NCI-H446 treated with DMSO at 0.1 percent for 48 hours (cell line): ENCODE data around the gene MIB1.

Experiments used
- DNase-seq: peaks from one replicate; lab custom pipeline; 2025; lab: John Stamatoyannopoulos, UW

The MIB1 gene

GRCh38 chr18:21815101-21815500 lies 74.5 kb downstream of the MIB1 start:
- DNase-seq, result no peak

DNA sequence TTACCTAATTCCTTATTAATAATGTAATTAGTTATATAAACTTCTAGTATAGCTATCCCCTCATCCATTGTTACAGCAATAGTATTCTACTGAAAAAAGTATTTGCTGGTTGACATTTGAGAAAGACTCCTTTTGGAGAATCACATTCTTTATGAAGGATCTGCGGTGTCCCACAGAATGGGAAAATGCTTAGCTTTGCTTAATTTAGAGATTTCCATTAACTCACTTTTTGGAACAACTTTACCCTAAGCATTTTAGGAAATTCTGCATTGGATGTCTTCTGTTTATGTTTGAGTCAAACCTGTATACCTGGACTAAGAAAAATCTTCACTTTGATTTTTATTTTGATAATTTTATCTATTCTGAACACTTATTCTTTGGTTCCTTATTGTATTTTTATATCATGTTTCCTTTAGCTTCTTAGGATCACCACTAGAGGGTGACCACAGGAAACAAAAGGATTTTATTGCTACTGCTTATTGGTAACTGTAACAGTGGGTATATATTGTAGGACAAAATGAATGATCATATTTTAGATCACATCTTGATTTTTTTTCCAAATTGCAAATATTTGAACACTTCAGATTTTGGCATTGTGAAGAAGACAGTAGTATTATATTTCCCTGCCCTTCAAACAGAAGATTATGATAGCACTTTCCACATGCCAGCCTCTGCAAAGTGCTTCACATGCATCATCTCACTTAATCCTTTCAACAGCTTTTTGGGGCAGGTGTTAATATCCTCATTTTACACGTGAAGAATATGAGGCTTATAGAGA lies 79.6 kb downstream of the MIB1 start:
- no peak for DNase-seq

DNA sequence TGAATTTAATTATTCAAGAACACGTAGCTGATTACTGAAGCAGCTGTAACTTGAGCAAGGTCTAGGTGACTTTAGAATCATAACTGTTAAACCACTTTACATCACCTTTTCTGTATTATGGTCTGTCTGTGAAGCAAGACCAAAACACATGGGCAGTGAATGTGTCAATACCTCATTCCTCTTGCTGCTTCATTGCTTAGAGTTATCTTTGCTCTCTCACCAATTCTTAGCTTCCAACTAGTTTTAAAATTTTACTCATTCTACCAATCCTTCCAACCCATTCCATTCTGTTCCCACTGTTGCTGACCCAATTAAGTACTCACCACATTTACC lies 80.2 kb downstream of the MIB1 start:
- DNase-seq, result no peak

GRCh38 chr18:21823848-21824247 lies 83.3 kb downstream of the MIB1 start:
- DNase-seq, result no peak

GRCh38 chr18:21826196-21826595 lies 85.6 kb downstream of the MIB1 start:
- DNase-seq, result no peak

DNA sequence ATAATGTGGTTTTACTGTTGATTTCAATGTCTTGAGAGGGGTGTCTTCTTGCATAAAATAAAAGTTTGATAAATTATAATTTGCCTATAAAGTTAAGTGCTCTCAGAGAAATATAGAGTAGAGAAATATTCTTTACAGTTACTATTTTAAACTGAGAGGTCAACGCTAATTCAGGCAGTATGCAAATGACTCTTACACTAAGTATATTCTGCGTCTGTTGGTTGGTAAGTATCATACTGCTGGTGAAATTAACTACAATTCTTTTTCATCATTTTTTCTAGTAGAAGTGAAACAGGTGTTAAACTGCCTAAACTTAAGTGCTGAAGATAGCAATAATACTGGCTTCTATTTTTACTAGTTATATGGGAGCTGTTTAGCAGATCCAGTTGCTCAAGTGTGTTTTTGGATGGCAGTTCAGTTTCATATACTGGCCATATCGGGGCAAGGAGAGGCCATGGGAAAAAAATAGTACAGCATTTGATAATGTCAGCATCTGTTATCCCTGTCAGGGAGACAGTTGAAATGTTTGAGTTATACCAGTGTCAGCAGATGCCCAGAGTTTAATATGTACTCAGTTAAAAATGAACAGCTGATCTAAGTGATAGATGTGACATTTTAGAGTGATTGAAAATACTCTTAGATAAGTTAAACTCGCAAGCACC lies 86.2 kb downstream of the MIB1 start:
- DNase-seq, result no peak

DNA sequence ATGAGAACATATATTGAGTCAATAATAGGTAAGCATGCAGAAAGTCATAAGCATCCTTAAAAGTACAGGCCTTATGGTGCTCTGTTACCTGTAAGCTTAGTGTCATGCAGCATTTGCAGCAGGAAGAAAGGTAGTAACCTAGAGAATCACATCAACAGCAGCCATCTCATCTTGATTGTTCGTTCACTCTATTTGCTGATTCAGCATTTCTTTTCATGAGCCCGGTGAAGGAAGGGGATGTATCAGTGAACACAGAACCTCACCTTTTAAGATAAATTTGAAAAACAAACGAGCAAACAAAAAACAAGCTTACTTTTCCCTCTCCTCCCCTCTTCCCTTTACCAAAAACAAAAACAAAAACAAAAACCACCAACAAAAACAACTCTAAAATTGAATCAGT lies 89.9 kb downstream of the MIB1 start:
- DNase-seq, result no peak

DNA sequence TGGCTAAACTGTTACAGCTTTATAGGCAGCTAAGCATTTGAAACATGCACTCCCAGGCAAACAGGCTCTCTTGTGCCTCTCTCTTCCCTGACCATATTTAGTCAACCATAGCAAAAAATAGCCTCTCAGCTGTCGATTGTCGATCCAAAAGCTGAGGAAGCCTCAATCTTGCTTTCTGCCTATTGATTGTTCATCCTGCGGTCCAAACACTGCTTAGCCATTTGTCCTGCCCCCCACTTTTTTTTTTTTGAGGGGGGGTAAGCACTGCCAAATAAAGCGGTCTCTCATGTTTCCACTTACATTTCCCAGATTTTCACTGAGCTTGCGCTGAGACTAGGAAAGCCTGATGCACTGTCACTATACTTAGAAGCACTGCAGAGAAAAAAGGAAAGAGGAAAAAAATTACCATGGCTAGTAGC lies 90.8 kb downstream of the MIB1 start:
- DNase-seq, result no peak

DNA sequence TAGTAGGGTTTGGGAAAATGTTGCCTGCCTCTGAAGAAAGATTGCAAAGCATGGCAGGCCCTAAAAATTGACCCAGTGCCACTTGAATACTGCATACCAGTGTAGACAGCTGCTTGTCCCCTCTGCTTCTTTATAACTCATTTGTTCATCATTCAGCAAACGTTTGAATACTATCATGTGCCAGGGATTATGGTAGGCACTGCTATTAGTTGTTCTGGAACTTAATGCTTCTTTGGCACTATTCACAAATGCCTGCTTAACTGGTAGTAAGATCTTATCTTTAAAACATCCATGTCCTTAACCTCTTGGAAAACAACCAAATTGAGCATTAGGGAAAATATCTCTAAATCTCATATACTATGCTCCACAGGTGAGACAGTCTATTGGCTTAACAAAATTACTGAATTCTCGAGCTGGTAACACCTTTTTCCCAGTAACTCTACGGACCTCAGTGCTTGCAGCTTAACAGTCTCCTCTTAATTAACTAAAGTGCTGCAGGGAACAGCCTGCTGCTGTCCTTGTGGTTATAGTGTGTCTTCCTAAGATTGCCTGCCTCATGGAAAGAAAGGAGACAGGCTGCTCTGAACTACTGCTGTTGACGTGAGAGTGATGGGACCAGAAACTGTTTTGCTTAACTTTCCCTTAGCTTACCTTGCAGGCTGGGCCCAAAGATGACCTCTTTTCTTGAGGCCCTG lies 93.2 kb downstream of the MIB1 start:
- no peak for DNase-seq

- no peak for DNase-seq
Measured at GRCh38 chr18:21834299-21834660, 93.7 kb downstream of the MIB1 start.

DNA sequence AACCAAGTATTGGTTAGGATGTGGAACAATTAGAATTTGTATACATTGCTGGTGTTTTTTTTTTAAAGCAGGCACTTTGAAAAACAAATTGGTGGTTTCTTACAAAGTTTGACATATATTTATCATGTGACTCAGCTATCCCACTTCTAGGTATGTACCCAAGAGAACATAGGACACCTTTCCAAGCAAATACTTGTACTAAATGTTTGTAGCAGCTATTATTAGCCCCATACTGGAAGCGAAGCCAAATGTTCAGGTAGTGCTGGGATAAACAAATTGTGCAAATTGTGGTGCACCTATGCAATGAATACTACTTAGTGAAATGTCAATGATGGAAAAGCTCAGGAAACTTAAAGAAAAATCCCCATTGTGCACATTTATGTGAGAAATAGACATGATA lies 101.0 kb downstream of the MIB1 start:
- DNase-seq, result no peak

DNA sequence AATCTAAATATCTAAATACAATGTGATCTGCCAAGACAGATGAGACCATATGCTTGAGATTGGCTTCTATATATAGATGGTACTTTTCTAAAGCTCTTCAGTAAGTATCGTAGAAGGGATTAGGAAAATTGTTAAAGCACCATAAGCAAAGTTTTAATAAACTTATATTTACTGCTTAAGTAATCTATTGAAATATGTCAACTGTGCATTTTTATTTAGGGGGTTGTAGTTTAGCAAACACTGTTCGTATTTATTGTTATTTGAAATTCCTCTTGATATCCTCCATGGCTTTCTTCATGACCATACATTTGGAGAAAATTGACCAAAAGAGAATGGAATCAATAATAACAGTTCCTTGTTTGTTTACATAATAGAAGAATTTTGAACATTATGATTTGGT lies 102.7 kb downstream of the MIB1 start:
- DNase-seq, result no peak

- DNase-seq, result no peak
Measured at GRCh38 chr18:21851327-21851961, 110.9 kb downstream of the MIB1 start.

DNA sequence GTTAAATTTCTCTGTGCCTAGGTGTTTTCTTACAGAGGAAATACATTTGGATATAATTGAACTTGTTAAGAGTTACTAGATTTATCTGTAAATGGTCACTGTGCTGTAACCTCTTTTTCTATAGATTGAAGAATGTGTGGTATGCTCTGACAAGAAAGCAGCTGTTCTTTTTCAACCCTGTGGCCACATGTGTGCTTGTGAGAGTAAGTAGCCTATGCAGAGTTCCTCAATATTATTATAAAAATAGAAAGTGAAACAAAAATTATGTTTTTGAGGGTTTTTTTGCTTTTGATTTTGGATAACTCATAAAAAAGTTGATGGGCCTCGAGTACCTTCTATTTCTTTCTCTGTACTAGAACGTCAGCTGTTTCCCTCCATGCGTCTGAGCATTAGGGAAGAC lies 112.4 kb downstream of the MIB1 start:
- no peak for DNase-seq

GRCh38 chr18:21853775-21854552 lies 113.4 kb downstream of the MIB1 start:
- no peak for DNase-seq

DNA sequence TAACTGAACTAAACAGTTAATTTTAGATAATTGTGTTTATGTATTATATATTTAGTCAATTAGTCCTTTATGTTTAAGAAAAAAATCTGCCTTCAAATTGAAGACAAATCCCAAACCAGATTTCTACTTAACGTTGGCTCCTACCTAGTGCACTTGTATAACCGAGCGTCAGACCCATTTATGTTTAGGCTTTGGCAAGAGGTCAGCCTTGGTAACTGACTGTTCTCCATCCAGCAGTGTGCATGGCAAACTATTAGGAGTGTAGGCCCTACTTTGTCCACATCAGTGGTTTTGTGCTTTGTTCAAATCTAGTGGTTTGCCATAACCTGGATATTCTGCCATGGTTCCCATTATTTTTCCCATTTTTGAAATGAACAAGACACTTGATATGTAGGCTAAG lies 114.8 kb downstream of the MIB1 start:
- no peak for DNase-seq

- no peak for DNase-seq
Measured at GRCh38 chr18:21857871-21858270, 117.3 kb downstream of the MIB1 start.

DNA sequence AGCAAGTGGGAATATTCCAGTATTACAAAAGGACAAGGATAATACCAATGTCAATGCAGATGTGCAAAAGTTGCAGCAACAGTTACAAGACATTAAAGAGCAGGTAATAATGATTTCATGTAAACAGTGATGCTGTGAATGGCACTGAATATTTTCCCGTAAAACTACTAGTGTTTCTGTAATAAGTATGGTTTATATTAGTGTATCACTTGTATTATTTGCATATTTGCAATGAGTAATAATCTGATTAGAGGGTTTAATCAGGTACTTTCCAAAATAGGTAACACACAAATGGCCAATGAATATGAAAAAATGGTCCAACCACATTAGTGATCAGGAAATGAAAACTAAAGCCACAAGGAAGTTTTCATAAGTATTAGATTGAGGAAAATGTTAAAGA lies 118.0 kb downstream of the MIB1 start:
- no peak for DNase-seq

- DNase-seq, result no peak
Measured at GRCh38 chr18:21864386-21864785, 123.8 kb downstream of the MIB1 start.

- DNase-seq, result no peak
Measured at GRCh38 chr18:21865043-21865442, 124.5 kb downstream of the MIB1 start.

GRCh38 chr18:21868770-21869169 lies 128.2 kb downstream of the MIB1 start:
- no peak for DNase-seq

- DNase-seq, result no peak
Measured at GRCh38 chr18:21889570-21889969, 149.0 kb downstream of the MIB1 start.
